Astrocyte (in vitro differentiated cells and primary cell): ENCODE data around the gene AARS2. TPM values are rescaled to one million over a fixed set of nuclear protein-coding genes. Genes with fewer than 3 reads are reported as not detected.

Experiments used
- DNase-seq: peaks from one replicate; pipeline ENCODE4 v3.0.0-alpha.2; 2010; ENCODE audit warnings: low read depth
- FAIRE-seq: peaks from 2 replicates; lab custom pipeline; 2011; peaks lifted over from hg19 to GRCh38; lab: Jason Lieb, UNC
- H2AFZ ChIP-seq: 2 replicates; pipeline ENCODE4 v1.6.0; 2012; ENCODE audit warnings: low read depth, low read length, inconsistent platforms
- H3K27ac ChIP-seq: 2 replicates; pipeline ENCODE4 v1.5.1; 2011; ENCODE audit warnings: low read depth, low read length, inconsistent platforms
- H3K27me3 ChIP-seq: 2 replicates; pipeline ENCODE4 v1.6.0; 2011; ENCODE audit warnings: low read length, inconsistent platforms; ENCODE audit not compliant: insufficient read depth
- H3K36me3 ChIP-seq: 2 replicates; pipeline ENCODE4 v1.5.1; 2011; ENCODE audit warnings: low read length, inconsistent platforms; ENCODE audit not compliant: insufficient read depth
- H3K4me1 ChIP-seq: 2 replicates; pipeline ENCODE4 v1.5.1; 2011; ENCODE audit warnings: low read length, inconsistent platforms; ENCODE audit not compliant: insufficient read depth
- H3K4me2 ChIP-seq: 2 replicates; pipeline ENCODE4 v1.6.0; 2012; ENCODE audit warnings: low read length, inconsistent platforms
- H3K4me3 ChIP-seq: 2 replicates; pipeline ENCODE4 v1.5.1; 2011; ENCODE audit warnings: low read depth, mild to moderate bottlenecking, low read length, inconsistent platforms; ENCODE audit not compliant: insufficient read depth
- H3K79me2 ChIP-seq: 2 replicates; pipeline ENCODE4 v1.6.0; 2012; ENCODE audit warnings: mild to moderate bottlenecking, low read length, inconsistent platforms; ENCODE audit not compliant: insufficient read depth
- H3K9ac ChIP-seq: 2 replicates; pipeline ENCODE4 v1.6.0; 2012; ENCODE audit warnings: mild to moderate bottlenecking, low read length, inconsistent platforms
- H3K9me3 ChIP-seq: 2 replicates; pipeline ENCODE4 v1.5.1; 2012; ENCODE audit warnings: low read depth, mild to moderate bottlenecking, low read length, inconsistent platforms; ENCODE audit not compliant: insufficient read depth
- H4K20me1 ChIP-seq: 2 replicates; pipeline ENCODE4 v1.6.0; 2012; ENCODE audit warnings: low read length, inconsistent platforms; ENCODE audit not compliant: insufficient read depth
- H3K27ac Mint-ChIP-seq: one replicate; pipeline ENCODE4 v1.8.0; 2021; ENCODE audit warnings: mild to moderate bottlenecking, mixed read lengths; ENCODE audit not compliant: unreplicated experiment
- H3K27me3 Mint-ChIP-seq: one replicate; pipeline ENCODE4 v1.8.0; 2021; ENCODE audit warnings: low read depth, mixed read lengths; ENCODE audit not compliant: unreplicated experiment
- H3K36me3 Mint-ChIP-seq: one replicate; pipeline ENCODE4 v1.8.0; 2021; ENCODE audit warnings: low read depth, mixed read lengths; ENCODE audit not compliant: unreplicated experiment
- H3K4me1 Mint-ChIP-seq: one replicate; pipeline ENCODE4 v1.8.0; 2021; ENCODE audit warnings: low read depth, mixed read lengths; ENCODE audit not compliant: unreplicated experiment
- H3K4me3 Mint-ChIP-seq: one replicate; pipeline ENCODE4 v1.8.0; 2021; ENCODE audit warnings: mild to moderate bottlenecking, moderate library complexity, mixed read lengths; ENCODE audit not compliant: unreplicated experiment
- H3K9me3 Mint-ChIP-seq: one replicate; pipeline ENCODE4 v1.8.0; 2021; ENCODE audit warnings: mild to moderate bottlenecking, mixed read lengths; ENCODE audit not compliant: unreplicated experiment
- EZH2 ChIP-seq: IDR thresholded peaks from 2 replicates; pipeline ENCODE4 v1.6.1; 2012; ENCODE audit warnings: mild to moderate bottlenecking, low read length, inconsistent platforms; ENCODE audit not compliant: insufficient read depth
- total RNA-seq: library from RNA; stranded (reverse); gene quantifications from 2 replicates; pipeline ENCODE4 v1.2.1, GENCODE V29; 2021
- TF ChIP-seq, protein P1 (sequence below): IDR thresholded peaks from 2 replicates; pipeline ENCODE4 v1.5.1; 2011; ENCODE audit warnings: low read depth, mild to moderate bottlenecking, inconsistent platforms, low read length, moderate library complexity; ENCODE audit not compliant: insufficient read depth

The AARS2 gene
- total RNA-seq, 1 donor from 2014 or later: 12.3 TPM

DNA sequence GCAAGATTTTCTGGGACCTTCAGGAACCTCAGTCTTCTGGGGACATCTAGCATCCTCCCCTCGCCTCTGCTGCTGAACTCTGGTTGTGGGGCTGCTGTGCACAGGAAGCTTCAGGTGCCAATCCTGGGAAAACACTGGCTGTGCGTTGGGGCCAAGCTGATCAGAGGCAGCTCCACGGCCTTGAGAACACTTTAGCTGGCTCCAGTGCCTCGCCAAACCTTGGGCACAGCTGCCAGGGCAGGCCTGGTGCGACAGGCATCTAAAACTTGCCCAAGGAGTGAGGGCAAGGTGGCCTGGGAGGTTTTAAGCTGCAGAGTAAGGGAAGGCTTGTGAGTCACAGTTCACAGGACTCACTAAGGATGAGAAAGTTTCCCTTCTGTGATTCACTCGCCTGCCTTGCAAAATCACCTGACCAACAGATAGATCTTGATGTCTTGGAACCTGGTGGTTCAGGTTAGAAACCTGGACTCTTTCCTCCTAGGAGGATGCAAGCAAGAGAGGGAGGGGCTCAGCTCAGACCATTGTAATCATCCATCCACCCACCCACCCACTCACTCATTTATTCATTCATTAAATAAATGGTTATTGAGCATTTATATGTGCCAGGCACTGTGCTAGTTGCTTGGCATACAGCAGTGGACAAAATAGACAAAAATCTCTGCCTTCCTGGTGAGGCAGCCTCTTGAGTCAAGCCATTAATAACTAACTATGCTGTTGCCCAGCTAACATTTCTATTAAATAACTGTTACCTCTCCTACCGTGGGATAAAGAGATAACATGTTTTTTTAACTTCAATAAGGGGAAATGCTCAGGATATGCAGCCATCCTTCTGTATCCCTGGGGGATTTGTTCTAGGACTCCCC lies 26.8 kb upstream of the AARS2 start:
- Histone ChIP-seq H3K4me1 (no peaks in the 10 kb centered on the region), H3K4me3 (no peak overlapping the region), H3K9ac (no peak overlapping the region), H3K4me2 (no peak overlapping the region), H3K27me3 (peaks cover 44% of the 10 kb centered on the region), H3K36me3 (no peaks in the 10 kb centered on the region), H4K20me1 (no peaks in the 10 kb centered on the region), H3K9me3 (no peaks in the 10 kb centered on the region), H2AFZ (no peak overlapping the region), H3K79me2 (no peaks in the 10 kb centered on the region), H3K27ac (no peak overlapping the region)
- Mint-ChIP-seq H3K27me3 (peaks cover 51% of the 10 kb centered on the region), H3K36me3 (no peaks in the 10 kb centered on the region), H3K4me3 (no peak overlapping the region), H3K9me3 (no peaks in the 10 kb centered on the region), H3K27ac (no peak overlapping the region), H3K4me1 (peaks cover 4% of the 10 kb centered on the region)
- TF ChIP-seq, protein P1, sequence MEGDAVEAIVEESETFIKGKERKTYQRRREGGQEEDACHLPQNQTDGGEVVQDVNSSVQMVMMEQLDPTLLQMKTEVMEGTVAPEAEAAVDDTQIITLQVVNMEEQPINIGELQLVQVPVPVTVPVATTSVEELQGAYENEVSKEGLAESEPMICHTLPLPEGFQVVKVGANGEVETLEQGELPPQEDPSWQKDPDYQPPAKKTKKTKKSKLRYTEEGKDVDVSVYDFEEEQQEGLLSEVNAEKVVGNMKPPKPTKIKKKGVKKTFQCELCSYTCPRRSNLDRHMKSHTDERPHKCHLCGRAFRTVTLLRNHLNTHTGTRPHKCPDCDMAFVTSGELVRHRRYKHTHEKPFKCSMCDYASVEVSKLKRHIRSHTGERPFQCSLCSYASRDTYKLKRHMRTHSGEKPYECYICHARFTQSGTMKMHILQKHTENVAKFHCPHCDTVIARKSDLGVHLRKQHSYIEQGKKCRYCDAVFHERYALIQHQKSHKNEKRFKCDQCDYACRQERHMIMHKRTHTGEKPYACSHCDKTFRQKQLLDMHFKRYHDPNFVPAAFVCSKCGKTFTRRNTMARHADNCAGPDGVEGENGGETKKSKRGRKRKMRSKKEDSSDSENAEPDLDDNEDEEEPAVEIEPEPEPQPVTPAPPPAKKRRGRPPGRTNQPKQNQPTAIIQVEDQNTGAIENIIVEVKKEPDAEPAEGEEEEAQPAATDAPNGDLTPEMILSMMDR: no peak
- no peak for TF ChIP-seq EZH2
- DNase-seq (peak; percentile 7), FAIRE-seq (no peak)

DNA sequence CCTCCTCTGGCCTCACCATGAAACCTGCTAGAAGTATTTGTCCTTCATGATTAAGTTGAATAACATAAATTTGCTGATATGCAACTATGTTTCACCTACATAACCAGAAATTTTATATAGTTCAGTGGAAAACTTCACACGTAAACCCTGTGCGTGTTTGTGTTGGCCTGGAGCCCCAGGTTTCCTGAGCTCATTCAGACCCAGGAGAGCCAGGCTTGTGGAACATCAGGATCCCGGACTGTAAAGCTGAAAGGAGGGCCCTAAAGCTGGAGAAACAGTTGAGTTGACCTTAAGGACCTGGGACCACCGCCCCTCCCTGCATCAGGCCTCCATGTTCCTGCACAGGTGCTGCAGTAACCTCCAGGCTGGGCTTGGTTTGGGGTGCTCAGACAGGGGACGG lies 26.2 kb upstream of the AARS2 start:
- Histone ChIP-seq H3K9ac (no peak overlapping the region), H2AFZ (no peak overlapping the region), H4K20me1 (no peaks in the 10 kb centered on the region), H3K4me2 (no peak overlapping the region), H3K36me3 (no peaks in the 10 kb centered on the region), H3K27ac (no peak overlapping the region), H3K4me1 (no peaks in the 10 kb centered on the region), H3K9me3 (no peaks in the 10 kb centered on the region), H3K4me3 (no peak overlapping the region), H3K79me2 (no peaks in the 10 kb centered on the region), H3K27me3 (peaks cover 40% of the 10 kb centered on the region)
- Mint-ChIP-seq H3K9me3 (no peaks in the 10 kb centered on the region), H3K4me3 (no peak overlapping the region), H3K27me3 (peaks cover 44% of the 10 kb centered on the region), H3K36me3 (no peaks in the 10 kb centered on the region), H3K27ac (no peak overlapping the region), H3K4me1 (peaks cover 1% of the 10 kb centered on the region)
- DNase-seq: no peak
- TF ChIP-seq EZH2: no peak
- TF ChIP-seq, protein P1: no peak
- no peak for FAIRE-seq
